HEK293T (cell line): ENCODE measurements around the gene DOCK1.

Experiments used
- CTCF ChIA-PET: fragments of 350-600 bp; formaldehyde crosslinking; extraction: SDS; loops from one replicate; lab custom pipeline; 2021; ENCODE audit warnings: antibody characterized with exemption, inconsistent platforms; lab: Yijun Ruan, JAX
- POLR2A ChIA-PET: fragments of 350-600 bp; formaldehyde crosslinking; extraction: SDS; loops from one replicate; lab custom pipeline; 2020; ENCODE audit warnings: antibody characterized with exemption, inconsistent platforms; lab: Yijun Ruan, JAX
- DNase-seq: peaks from one replicate; pipeline ENCODE4 v3.0.0; 2012; ENCODE audit warnings: mixed read lengths; ENCODE audit errors: extremely low spot score
- ARNT ChIP-seq: fragments of 450-650 bp; IDR thresholded peaks from 2 replicates; pipeline ENCODE4 v1.6.1; 2017; ENCODE audit warnings: mild to moderate bottlenecking
- BHLHE40 ChIP-seq: fragments of 450-650 bp; IDR thresholded peaks from 2 replicates; pipeline ENCODE4 v1.6.1; 2016; ENCODE audit warnings: mild to moderate bottlenecking, moderate library complexity, borderline replicate concordance
- CTBP1 ChIP-seq: fragments of 450-650 bp; IDR thresholded peaks from 2 replicates; pipeline ENCODE4 v1.6.1; 2016; ENCODE audit warnings: borderline replicate concordance
- ELF4 ChIP-seq: fragments of 450-650 bp; IDR thresholded peaks from 2 replicates; pipeline ENCODE4 v1.6.1; 2017; ENCODE audit warnings: antibody characterized with exemption
- FOXA1 ChIP-seq: fragments of 450-650 bp; IDR thresholded peaks from 2 replicates; pipeline ENCODE4 v1.6.1; 2016; ENCODE audit warnings: mild to moderate bottlenecking
- FOXK2 ChIP-seq: fragments of 450-650 bp; IDR thresholded peaks from 2 replicates; pipeline ENCODE4 v1.6.1; 2016; ENCODE audit warnings: mild to moderate bottlenecking
- FOXM1 ChIP-seq: fragments of 450-650 bp; IDR thresholded peaks from 2 replicates; pipeline ENCODE4 v1.6.1; 2017; ENCODE audit warnings: mild to moderate bottlenecking, borderline replicate concordance
- HDGF ChIP-seq: fragments of 450-650 bp; IDR thresholded peaks from 2 replicates; pipeline ENCODE4 v1.6.1; 2017; ENCODE audit warnings: antibody characterized with exemption, borderline replicate concordance
- L3MBTL2 ChIP-seq: fragments of 450-650 bp; conservative IDR thresholded peaks from 2 replicates; pipeline ENCODE4 v1.6.1; 2016; ENCODE audit warnings: mild to moderate bottlenecking
- LEF1 ChIP-seq: fragments of 450-650 bp; IDR thresholded peaks from 2 replicates; pipeline ENCODE4 v1.6.1; 2017; ENCODE audit warnings: mild to moderate bottlenecking, borderline replicate concordance
- NFRKB ChIP-seq: fragments of 450-650 bp; IDR thresholded peaks from 2 replicates; pipeline ENCODE4 v1.6.1; 2016; ENCODE audit warnings: mild to moderate bottlenecking, moderate library complexity
- PKNOX1 ChIP-seq: fragments of 450-650 bp; IDR thresholded peaks from 2 replicates; pipeline ENCODE4 v1.6.1; 2016
- SP1 ChIP-seq: fragments of 450-650 bp; IDR thresholded peaks from 2 replicates; pipeline ENCODE4 v1.6.1; 2017
- SUZ12 ChIP-seq: fragments of 450-650 bp; IDR thresholded peaks from 2 replicates; pipeline ENCODE4 v1.6.1; 2016; ENCODE audit warnings: mild to moderate bottlenecking
- TARDBP ChIP-seq: fragments of 450-650 bp; IDR thresholded peaks from 2 replicates; pipeline ENCODE4 v1.6.1; 2016
- ZNF384 ChIP-seq: fragments of 450-650 bp; IDR thresholded peaks from 2 replicates; pipeline ENCODE4 v1.6.1; 2016

Gene DOCK1

GRCh38 chr10:126997801-126998590 is 92.8 kb downstream of the DOCK1 start:
- POLR2A ChIA-PET, result no interaction called here
- CTCF ChIA-PET, result no interaction called here
- no peak for DNase-seq
- TF ChIP-seq ZNF384 (no peak), NFRKB (no peak), TARDBP (no peak), FOXK2 (no peak), CTBP1 (no peak), HDGF (no peak), FOXM1 (no peak), ARNT (no peak), PKNOX1 (no peak), BHLHE40 (no peak), L3MBTL2 (no peak), LEF1 (no peak), ELF4 (no peak), FOXA1 (no peak)

- no peak for TF ChIP-seq NFRKB
- TF ChIP-seq ELF4, result no peak
- TF ChIP-seq FOXA1, result no peak
- TF ChIP-seq PKNOX1, result no peak
- TF ChIP-seq FOXK2, result no peak
- no peak for DNase-seq
- ChIA-PET CTCF (no interaction called here), POLR2A (no interaction called here)
Observed at GRCh38 chr10:127000598-127000997, 95.4 kb downstream of the DOCK1 start.

GRCh38 chr10:127003032-127003685 is 97.9 kb downstream of the DOCK1 start:
- CTCF ChIA-PET, result no interaction called here
- POLR2A ChIA-PET, result no interaction called here
- TF ChIP-seq LEF1, result no peak
- no peak for TF ChIP-seq BHLHE40
- no peak for TF ChIP-seq FOXA1
- no peak for TF ChIP-seq FOXM1
- no peak for TF ChIP-seq TARDBP
- no peak for TF ChIP-seq CTBP1
- no peak for TF ChIP-seq SP1
- TF ChIP-seq ZNF384, result no peak
- DNase-seq, result no peak

- TF ChIP-seq HDGF (no peak), CTBP1 (no peak), PKNOX1 (no peak), LEF1 (no peak), BHLHE40 (no peak), ARNT (no peak), FOXK2 (no peak), SP1 (no peak), TARDBP (no peak), NFRKB (no peak), FOXM1 (no peak), ZNF384 (no peak), ELF4 (no peak), FOXA1 (no peak), SUZ12 (no peak), L3MBTL2 (no peak)
- CTCF ChIA-PET, result no interaction called here
- POLR2A ChIA-PET, result no interaction called here
- DNase-seq, result no peak
Observed at GRCh38 chr10:127006453-127006852, 101.2 kb downstream of the DOCK1 start.

GRCh38 chr10:127009366-127009765 is 104.1 kb downstream of the DOCK1 start:
- POLR2A ChIA-PET, result no interaction called here

GRCh38 chr10:127011174-127011573 is 105.9 kb downstream of the DOCK1 start:
- DNase-seq, result no peak
- ChIA-PET POLR2A (no interaction called here), CTCF (no interaction called here)
- TF ChIP-seq CTBP1, result no peak
- TF ChIP-seq LEF1, result no peak
- no peak for TF ChIP-seq SP1
- TF ChIP-seq FOXA1, result no peak
- no peak for TF ChIP-seq BHLHE40

More at GRCh38 chr10:127009366-127009765, 104.1 kb downstream of the DOCK1 start:
- CTCF ChIA-PET, result no interaction called here
- no peak for DNase-seq
- no peak for TF ChIP-seq ELF4
- no peak for TF ChIP-seq HDGF
- TF ChIP-seq BHLHE40, result no peak
- TF ChIP-seq FOXM1, result no peak
- no peak for TF ChIP-seq L3MBTL2
- no peak for TF ChIP-seq FOXK2
- no peak for TF ChIP-seq FOXA1
- no peak for TF ChIP-seq NFRKB
- no peak for TF ChIP-seq LEF1
- TF ChIP-seq TARDBP, result no peak
